K562 (cell line): ENCODE data around the gene DIPK1B. TPM values are rescaled to one million over a fixed set of nuclear protein-coding genes. Genes with fewer than 3 reads are reported as not detected.

Source experiments
- ATAC-seq: fragments of 200-7000 bp; cut with Tn5 transposase; 3 replicates; pipeline ENCODE4 v1.9.1; 2020; ENCODE audit warnings: moderate library complexity
- BruUV-seq: library from RNA; stranded (reverse); fragments of 400-500 nt; replicated peaks from 2 replicates; lab custom pipeline; 2021; lab: Mats Ljungman, UMichigan
- CTCF ChIA-PET: fragments of 300-600 bp; formaldehyde crosslinking; extraction: SDS; loops from one replicate; lab custom pipeline; 2021; ENCODE audit warnings: low intra/inter-chr PET ratio; lab: Yijun Ruan, JAX
- POLR2A ChIA-PET: fragments of 300-600, 350-650 bp; sonication (Branson Sonifier 250); formaldehyde crosslinking; extraction: SDS; loops from one replicate; lab custom pipeline; 2021; ENCODE audit warnings: antibody characterized with exemption, inconsistent platforms; lab: Yijun Ruan, JAX
- DNase-seq, 4 experiments: peaks; one replicate each; pipeline versions ENCODE4 v3.0.0 to v3.0.0-alpha.2; 2011 to 2018; ENCODE audit warnings: low spot score in 3 of 4, mixed read lengths in 3 of 4; ENCODE audit errors: extremely low read depth in 1 of 4
- FAIRE-seq: peaks from 2 replicates; lab custom pipeline; 2011; peaks lifted over from hg19 to GRCh38; lab: Jason Lieb, UNC
- H2AFZ ChIP-seq: 2 replicates; pipeline ENCODE4 v1.6.0; 2011; ENCODE audit warnings: low read depth, low read length, control low read depth, inconsistent platforms
- H3K27ac ChIP-seq: fragments of 200-600 bp; 3 replicates; pipeline ENCODE4 v1.8.0; 2011; ENCODE audit warnings: low read depth, mild to moderate bottlenecking, control low read depth, inconsistent platforms, low read length, moderate library complexity, mixed read lengths; ENCODE audit errors: extremely low read depth
- H3K27me3 ChIP-seq, 2 experiments: fragments of 300-600 bp in 1 of 2; 2 replicates in 1 of 2; 3 replicates in 1 of 2; pipeline versions ENCODE4 v1.6.0 to v1.8.0; 2011; ENCODE audit warnings: inconsistent platforms in 2 of 2, low read length in 2 of 2, mild to moderate bottlenecking in 1 of 2, mixed read lengths in 1 of 2, moderate library complexity in 1 of 2; ENCODE audit not compliant: control insufficient read depth in 2 of 2, insufficient read depth in 2 of 2
- H3K36me3 ChIP-seq: fragments of 300-600 bp; 3 replicates; pipeline ENCODE4 v1.8.0; 2011; ENCODE audit warnings: mild to moderate bottlenecking, low read length, inconsistent platforms; ENCODE audit not compliant: control insufficient read depth, insufficient read depth
- H3K4me1 ChIP-seq, 2 experiments: fragments of 200-600 bp in 1 of 2; replicated peaks in 1 of 2; 2 replicates in 1 of 2; 3 replicates in 1 of 2; pipeline versions ENCODE4 v1.5.1 to v1.8.0; 2011; ENCODE audit warnings: inconsistent platforms in 2 of 2, low read length in 2 of 2, mild to moderate bottlenecking in 1 of 2, mixed read lengths in 1 of 2, moderate library complexity in 1 of 2; ENCODE audit not compliant: control insufficient read depth in 2 of 2, insufficient read depth in 2 of 2
- H3K4me2 ChIP-seq: 2 replicates; pipeline ENCODE4 v1.6.1; 2011; ENCODE audit warnings: low read length, control low read depth, inconsistent platforms, mixed read lengths; ENCODE audit not compliant: insufficient read depth
- H3K4me3 ChIP-seq: fragments of 200-600 bp; sonication (generic), shearing (Covaris generic); 2 replicates; pipeline ENCODE4 v1.5.1; 2016; ENCODE audit warnings: control low read depth, inconsistent platforms
- H3K79me2 ChIP-seq: fragments of 200-600 bp; 3 replicates; pipeline ENCODE4 v1.8.0; 2011; ENCODE audit warnings: low read length, inconsistent platforms; ENCODE audit not compliant: control insufficient read depth, insufficient read depth
- H3K9ac ChIP-seq, 2 experiments: 2 replicates each; pipeline versions ENCODE4 v1.6.0 to v1.6.1; 2011; ENCODE audit warnings: low read depth in 2 of 2, low read length in 2 of 2, control low read depth in 1 of 2, inconsistent platforms in 1 of 2, mild to moderate bottlenecking in 1 of 2, mixed read lengths in 1 of 2; ENCODE audit not compliant: insufficient read depth in 1 of 2
- H3K9me1 ChIP-seq: one replicate; pipeline ENCODE4 v1.6.0; 2011; ENCODE audit warnings: inconsistent platforms, mild to moderate bottlenecking, low read length, moderate library complexity; ENCODE audit not compliant: control insufficient read depth, insufficient read depth
- H3K9me3 ChIP-seq: replicated peaks from 2 replicates; pipeline ENCODE4 v1.5.1; 2011; ENCODE audit warnings: low read depth, low read length, inconsistent platforms; ENCODE audit not compliant: control insufficient read depth, insufficient read depth
- H4K20me1 ChIP-seq: replicated peaks from 2 replicates; pipeline ENCODE4 v1.6.1; 2011; ENCODE audit warnings: low read length, inconsistent platforms, mixed read lengths; ENCODE audit not compliant: control insufficient read depth, insufficient read depth
- HEY1 ChIP-seq: fragments of 250-450 bp; sonication (Bioruptor Pico); IDR thresholded peaks from 2 replicates; pipeline ENCODE4 v1.5.0; 2020; ENCODE audit warnings: mild to moderate bottlenecking, moderate library complexity, borderline replicate concordance
- MED1 ChIP-seq: sonication (generic); formaldehyde crosslinking; IDR thresholded peaks from 2 replicates; pipeline ENCODE4 v1.8.1; 2023; ENCODE audit warnings: missing genetic modification reagents, borderline replicate concordance
- MXI1 ChIP-seq: IDR thresholded peaks from 2 replicates; pipeline ENCODE4 v1.6.1; 2011; ENCODE audit warnings: low read depth, mild to moderate bottlenecking, improper control_type of control experiment, low read length
- RNF2 ChIP-seq: sonication (generic); IDR thresholded peaks from 2 replicates; pipeline ENCODE4 v1.6.1; 2016
- XRCC5 ChIP-seq: fragments of 200-400 bp; formaldehyde crosslinking; IDR thresholded peaks from 2 replicates; pipeline ENCODE4 v1.6.1; 2017; ENCODE audit warnings: low read depth, mild to moderate bottlenecking, low read length
- ZBTB34 ChIP-seq: fragments of 250-450 bp; sonication (Bioruptor Pico); IDR thresholded peaks from 2 replicates; pipeline ENCODE4 v1.8.0; 2021; ENCODE audit warnings: mild to moderate bottlenecking, moderate library complexity
- ZFX ChIP-seq: sonication (generic); formaldehyde crosslinking; IDR thresholded peaks from 2 replicates; pipeline ENCODE4 v1.8.0; 2022; ENCODE audit warnings: mild to moderate bottlenecking, missing genetic modification reagents, moderate library complexity
- WGBS: fragments of 100-300 bp; shearing (Covaris generic); methylation state at CpG from one replicate; pipeline ENCODE4 v1.1.6; 2016; ENCODE audit warnings: low coverage, mixed read lengths; ENCODE audit not compliant: insufficient coverage; ENCODE audit errors: missing lambda C conversion rate; 5-methylcytosine and 5-hydroxymethylcytosine counted together
- in situ Hi-C: fragments of 300-500 bp; cut with MboI; formaldehyde crosslinking; loops from 4 replicates; pipeline ENCODE4 v1.15.0; 2018; ENCODE audit warnings: inconsistent platforms, mixed read lengths
- intact Hi-C: fragments of 100-400 bp; cut with micrococcal nuclease; formaldehyde crosslinking; loops from 2 replicates; pipeline ENCODE4 v1.14.2; 2022
- polyA plus RNA-seq, 8 experiments: library from polyadenylated mRNA; depleted of rRNA in 4 of 8; stranded (reverse) in 5 of 8; unstranded in 3 of 8; fragments of >200 nt; fragmentation: Nextera tagmentation in 2 of 8; fragmentation: Illumina TruSeq in 1 of 8; extraction: Ambion mirVana in 2 of 8; extraction: Trizol in 1 of 8; gene quantifications; 2 replicates each; pipeline versions ENCODE4 v1.2.1 to v1.2.3, GENCODE V29; 2011 to 2014; ENCODE audit warnings: inconsistent platforms in 1 of 8, missing spikeins in 1 of 8
- total RNA-seq, 7 experiments: library from RNA; depleted of rRNA in 6 of 7; stranded (reverse); fragments of >200 nt in 6 of 7; fragmentation: Illumina TruSeq in 2 of 7; extraction: Trizol in 2 of 7; gene quantifications; 2 replicates each; pipeline versions ENCODE4 v1.2.1 to v1.2.3, GENCODE V29; 2011 to 2021; ENCODE audit warnings: low replicate concordance in 1 of 7

The DIPK1B gene
- total and polyA plus RNA-seq, 9 of the 15 experiments (the other 6 are each of a cell fraction or from before 2014, with no cell fraction given) = 0.08 to 22.3 (median 5.9) TPM

GRCh38 chr9:136739509-136739908 is 27.1 kb downstream of the DIPK1B start (continued):
- TF ChIP-seq MED1 (CRISPR knock-in tag) = no peak
- TF ChIP-seq ZBTB34 (CRISPR knock-in tag) = no peak
- TF ChIP-seq, all 486 proteins: peak for 0

GRCh38 chr9:136740069-136740468 is 27.7 kb downstream of the DIPK1B start:
- FAIRE-seq = no peak

More at GRCh38 chr9:136740069-136740468, 27.7 kb downstream of the DIPK1B start:
- Histone ChIP-seq H4K20me1 (no peaks in the 10 kb centered on the region), H2AFZ (no peak overlapping the region), H3K27ac (no peak overlapping the region), H3K4me2 (no peak overlapping the region), H3K9me1 (no peaks in the 10 kb centered on the region), H3K4me3 (no peak overlapping the region), H3K9ac (peak overlapping the region in 1 of 2 experiments; percentile 48; a peak in 1 of 4 replicates), H3K4me1 (peaks cover 9 to 72% of the 10 kb centered on the region in 2 experiments; a peak in 4 of 5 replicates), H3K79me2 (no peaks in the 10 kb centered on the region), H3K9me3 (no peaks in the 10 kb centered on the region), H3K27me3 (peaks cover 0 to 5% of the 10 kb centered on the region in 2 experiments; a peak in 3 of 5 replicates), H3K36me3 (no peaks in the 10 kb centered on the region)
- no peak for DNase-seq
- in situ Hi-C loops (no loop called here), intact Hi-C loops (no loop called here)
- CTCF ChIA-PET = no interaction called here
- no TSS peak for BruUV-seq
- POLR2A ChIA-PET = interaction anchor here (0.7 to 2.2 kb wide), 2 partner anchors 11 to 12 kb away, joined by 3 to 13 read pairs; no protein-coding TSS in a partner anchor
- 15% methylated on average over 10 of the region's 11 CpGs for WGBS
- no peak for TF ChIP-seq HEY1 (CRISPR knock-in tag)
- TF ChIP-seq ZFX = no peak
- no peak for TF ChIP-seq RNF2
- no peak for TF ChIP-seq MXI1
- no peak for TF ChIP-seq XRCC5
- ATAC-seq = no peak
